RWPE2 (cell line): ENCODE measurements around the gene UTY.

Experiments used
- ATAC-seq: fragments of 200-7000 bp; cut with Tn5 transposase; 3 replicates; pipeline ENCODE4 v1.9.1; 2021; ENCODE audit warnings: low read depth
- DNase-seq: peaks from one replicate; pipeline ENCODE4 v3.0.0-alpha.2; 2020; ENCODE audit warnings: low spot score
- H3K27ac ChIP-seq: fragments of 450-650 bp; 2 replicates; pipeline ENCODE4 v1.5.1; 2017; ENCODE audit warnings: mild to moderate bottlenecking; ENCODE audit not compliant: poor library complexity, severe bottlenecking
- H3K27me3 ChIP-seq: fragments of 250-450 bp; sonication (Bioruptor Pico); 2 replicates; pipeline ENCODE4 v1.5.1; 2021; ENCODE audit warnings: mild to moderate bottlenecking, moderate library complexity; ENCODE audit not compliant: insufficient read depth, poor library complexity, severe bottlenecking
- H3K36me3 ChIP-seq: fragments of 250-450 bp; sonication (Bioruptor Pico); 2 replicates; pipeline ENCODE4 v1.5.1; 2020; ENCODE audit warnings: low read depth, mild to moderate bottlenecking, moderate library complexity
- H3K4me1 ChIP-seq: fragments of 250-450 bp; sonication (Bioruptor Pico); 2 replicates; pipeline ENCODE4 v1.5.1; 2021; ENCODE audit warnings: mild to moderate bottlenecking, moderate library complexity; ENCODE audit not compliant: insufficient read depth, poor library complexity, severe bottlenecking
- H3K4me3 ChIP-seq: fragments of 250-450 bp; sonication (Bioruptor Pico); 2 replicates; pipeline ENCODE4 v1.5.1; 2021; ENCODE audit warnings: mild to moderate bottlenecking, moderate library complexity; ENCODE audit not compliant: severe bottlenecking
- H3K9me3 ChIP-seq: fragments of 250-450 bp; sonication (Bioruptor Pico); 2 replicates; pipeline ENCODE4 v1.5.1; 2021; ENCODE audit warnings: mild to moderate bottlenecking, moderate library complexity; ENCODE audit not compliant: severe bottlenecking
- TF ChIP-seq, protein P1 (sequence below): fragments of 450-650 bp; IDR thresholded peaks from one replicate; pipeline ENCODE4 v1.5.1; 2017; ENCODE audit warnings: mild to moderate bottlenecking, moderate library complexity; ENCODE audit not compliant: poor library complexity, severe bottlenecking

The UTY gene

DNA sequence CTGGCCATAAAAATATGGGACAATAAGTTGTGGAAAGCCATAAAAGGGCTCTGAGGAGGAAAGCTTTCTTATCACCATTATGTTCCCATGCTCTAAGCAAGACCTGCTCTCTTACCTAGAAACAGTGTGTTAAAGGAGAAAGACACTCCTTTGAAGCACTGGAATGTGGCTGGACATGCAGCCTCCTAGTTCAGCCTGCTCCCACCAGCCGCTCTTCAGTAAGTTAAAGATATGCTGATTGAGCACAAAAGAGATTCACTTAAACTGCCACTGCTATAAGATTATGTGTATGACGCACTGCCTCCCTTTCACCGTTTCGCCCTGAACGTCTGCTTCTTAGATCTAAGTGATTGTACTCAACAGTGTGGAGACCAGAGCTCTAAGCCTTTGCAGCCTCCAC, 146.0 kb downstream of the UTY start:
- no peak overlapping the region for H3K27ac ChIP-seq
- no peaks in the 10 kb centered on the region for H3K27me3 ChIP-seq
- ATAC-seq = no peak
- TF ChIP-seq, protein P1, sequence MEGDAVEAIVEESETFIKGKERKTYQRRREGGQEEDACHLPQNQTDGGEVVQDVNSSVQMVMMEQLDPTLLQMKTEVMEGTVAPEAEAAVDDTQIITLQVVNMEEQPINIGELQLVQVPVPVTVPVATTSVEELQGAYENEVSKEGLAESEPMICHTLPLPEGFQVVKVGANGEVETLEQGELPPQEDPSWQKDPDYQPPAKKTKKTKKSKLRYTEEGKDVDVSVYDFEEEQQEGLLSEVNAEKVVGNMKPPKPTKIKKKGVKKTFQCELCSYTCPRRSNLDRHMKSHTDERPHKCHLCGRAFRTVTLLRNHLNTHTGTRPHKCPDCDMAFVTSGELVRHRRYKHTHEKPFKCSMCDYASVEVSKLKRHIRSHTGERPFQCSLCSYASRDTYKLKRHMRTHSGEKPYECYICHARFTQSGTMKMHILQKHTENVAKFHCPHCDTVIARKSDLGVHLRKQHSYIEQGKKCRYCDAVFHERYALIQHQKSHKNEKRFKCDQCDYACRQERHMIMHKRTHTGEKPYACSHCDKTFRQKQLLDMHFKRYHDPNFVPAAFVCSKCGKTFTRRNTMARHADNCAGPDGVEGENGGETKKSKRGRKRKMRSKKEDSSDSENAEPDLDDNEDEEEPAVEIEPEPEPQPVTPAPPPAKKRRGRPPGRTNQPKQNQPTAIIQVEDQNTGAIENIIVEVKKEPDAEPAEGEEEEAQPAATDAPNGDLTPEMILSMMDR = no peak
- H3K4me1 ChIP-seq = no peaks in the 10 kb centered on the region
- H3K9me3 ChIP-seq = no peaks in the 10 kb centered on the region
- no peak overlapping the region for H3K4me3 ChIP-seq
- peaks cover 77% of the 10 kb centered on the region for H3K36me3 ChIP-seq
- DNase-seq = no peak

DNA sequence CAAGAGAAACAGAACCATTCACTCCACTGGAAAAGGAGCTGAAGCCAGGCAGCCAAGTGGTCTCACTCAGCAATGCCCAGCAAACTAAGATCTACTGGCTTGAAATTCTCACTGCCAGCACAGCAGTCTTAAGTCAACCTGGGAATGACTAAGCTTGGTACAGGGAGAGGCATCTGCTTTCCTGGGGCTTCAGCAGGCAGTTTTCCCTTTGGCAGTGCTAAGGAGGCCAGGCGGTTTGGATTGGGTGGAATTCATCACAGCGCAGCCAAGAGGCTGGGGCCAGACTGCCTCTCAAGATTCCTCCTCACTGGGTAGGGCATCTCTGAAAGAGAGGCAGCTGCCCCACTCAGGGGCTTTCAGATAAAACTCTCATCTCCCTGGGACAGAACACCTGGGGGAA, 149.2 kb downstream of the UTY start:
- Histone ChIP-seq H3K4me3 (no peak overlapping the region), H3K27ac (no peak overlapping the region), H3K4me1 (no peaks in the 10 kb centered on the region), H3K9me3 (no peaks in the 10 kb centered on the region), H3K27me3 (no peaks in the 10 kb centered on the region), H3K36me3 (peaks cover 85% of the 10 kb centered on the region)
- DNase-seq (no peak), ATAC-seq (peak; percentile 23; the same call in 1 of the 3 replicates)
- TF ChIP-seq, protein P1 = no peak

GRCh38 chrY:13312966-13313365, 166.9 kb downstream of the UTY start:
- ATAC-seq (no peak), DNase-seq (no peak)

DNA sequence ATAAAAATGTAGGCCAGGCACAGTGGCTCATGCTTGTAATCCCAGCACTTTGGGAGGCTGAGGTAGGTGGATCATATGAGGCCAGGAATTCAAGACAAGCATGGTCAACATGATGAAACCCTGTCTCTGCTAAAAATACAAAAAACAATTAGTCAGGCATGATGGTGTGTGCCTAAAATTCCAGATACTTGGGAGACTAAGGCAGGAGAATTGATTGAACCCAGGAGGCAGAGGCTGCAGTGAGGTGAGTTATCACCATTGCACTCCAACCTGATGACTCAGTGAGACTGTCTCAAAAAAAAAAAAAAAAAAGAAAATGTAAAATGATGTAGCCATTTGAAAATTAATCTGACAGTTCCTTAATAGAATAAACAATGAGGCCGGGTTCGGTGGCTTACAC, 171.9 kb downstream of the UTY start:
- TF ChIP-seq, protein P1 = no peak
- no peak for DNase-seq

More at GRCh38 chrY:13312966-13313365, 166.9 kb downstream of the UTY start:
- Histone ChIP-seq H3K4me3 (no peak overlapping the region), H3K9me3 (no peaks in the 10 kb centered on the region), H3K36me3 (peaks cover 21% of the 10 kb centered on the region), H3K27me3 (no peaks in the 10 kb centered on the region), H3K27ac (no peak overlapping the region), H3K4me1 (no peaks in the 10 kb centered on the region)
- TF ChIP-seq, protein P1 = no peak

GRCh38 chrY:13300795-13301194, 179.0 kb downstream of the UTY start:
- Histone ChIP-seq H3K9me3 (no peaks in the 10 kb centered on the region), H3K27ac (no peak overlapping the region), H3K4me3 (no peak overlapping the region), H3K4me1 (no peaks in the 10 kb centered on the region), H3K36me3 (peaks cover 87% of the 10 kb centered on the region), H3K27me3 (no peaks in the 10 kb centered on the region)
- ATAC-seq (no peak), DNase-seq (no peak)
- TF ChIP-seq, protein P1 = no peak

More for the DNA sequence above, 171.9 kb downstream of the UTY start:
- Histone ChIP-seq H3K4me3 (no peak overlapping the region), H3K4me1 (peaks cover 3% of the 10 kb centered on the region), H3K36me3 (peaks cover 56% of the 10 kb centered on the region), H3K27ac (no peak overlapping the region), H3K9me3 (no peaks in the 10 kb centered on the region), H3K27me3 (no peaks in the 10 kb centered on the region)
- ATAC-seq = peak; percentile 52; the same call in 1 of the 3 replicates
